ENCODE results near the gene NKX6-2. TPM values are rescaled to one million over a fixed set of nuclear protein-coding genes. Genes with fewer than 3 reads are reported as not detected.

NKX6-2 gene
- total and polyA plus RNA-seq, 2 donors from 2014 or later = 2.5 TPM; not detected in 1

GRCh38 chr10:132828681-132829080 lies 42.7 kb upstream of the NKX6-2 start:
- FAIRE-seq (no peak), DNase-seq (no peak)
- H3K36me3 ChIP-seq (ENCODE audit: control insufficient read depth in 2 of 3, insufficient read depth in 3 of 3, low read length in 3 of 3) = no peaks in the 10 kb centered on the region
- H3K27ac ChIP-seq (ENCODE audit: low read depth in 2 of 2, low read length in 2 of 2) = no peak overlapping the region
- no peak for TF ChIP-seq CTCF (IDR thresholded peaks at IDR 0.05; ENCODE audit: borderline replicate concordance, extremely low read depth, insufficient read depth)
- peaks cover 0 to 2% (median 0%) of the 10 kb centered on the region in 3 donors for H3K9me3 ChIP-seq (ENCODE audit: control insufficient read depth in 2 of 3, insufficient read depth in 1 of 3, low read length in 3 of 3)
- H3K4me1 ChIP-seq (ENCODE audit: control insufficient read depth in 2 of 3, insufficient read depth in 2 of 3, low read depth in 1 of 3, low read length in 3 of 3) = no peaks in the 10 kb centered on the region
- no peak overlapping the region for H3K4me3 ChIP-seq (ENCODE audit: low read length in 3 of 3)
- H3K27me3 ChIP-seq (ENCODE audit: control insufficient read depth, insufficient read depth, low read length) = peaks cover 2% of the 10 kb centered on the region
- H3K9ac ChIP-seq (ENCODE audit: low read length in 3 of 3) = no peak overlapping the region
- intact Hi-C loops (cut with DNase I) = no loop called here

- H3K27me3 ChIP-seq (ENCODE audit: control insufficient read depth, insufficient read depth, low read length) = peaks cover 2% of the 10 kb centered on the region
These were observed 42.1 kb upstream of the NKX6-2 start for GRCh38 chr10:132827861-132828539.

GRCh38 chr10:132827423-132827789 lies 41.5 kb upstream of the NKX6-2 start:
- no peak for FAIRE-seq
- DNase-seq = no peak
- intact Hi-C loops (cut with DNase I) = no loop called here

More at GRCh38 chr10:132827861-132828539, 42.1 kb upstream of the NKX6-2 start:
- FAIRE-seq (no peak), DNase-seq (no peak)
- no peak overlapping the region for H3K27ac ChIP-seq (ENCODE audit: low read depth in 2 of 2, low read length in 2 of 2)
- no peak for TF ChIP-seq CTCF (IDR thresholded peaks at IDR 0.05; ENCODE audit: borderline replicate concordance, extremely low read depth, insufficient read depth)
- no peaks in the 10 kb centered on the region for H3K4me1 ChIP-seq (ENCODE audit: control insufficient read depth in 2 of 3, insufficient read depth in 2 of 3, low read depth in 1 of 3, low read length in 3 of 3)
- intact Hi-C loops (cut with DNase I) = no loop called here
- no peaks in the 10 kb centered on the region for H3K36me3 ChIP-seq (ENCODE audit: control insufficient read depth in 2 of 3, insufficient read depth in 3 of 3, low read length in 3 of 3)
- peaks cover 0 to 2% (median 0%) of the 10 kb centered on the region in 3 donors for H3K9me3 ChIP-seq (ENCODE audit: control insufficient read depth in 2 of 3, insufficient read depth in 1 of 3, low read length in 3 of 3)
- H3K9ac ChIP-seq (ENCODE audit: low read length in 3 of 3) = no peak overlapping the region
- H3K4me3 ChIP-seq (ENCODE audit: low read length in 3 of 3) = no peak overlapping the region

More at GRCh38 chr10:132827423-132827789, 41.5 kb upstream of the NKX6-2 start:
- Histone ChIP-seq H3K9ac (ENCODE audit: low read length in 3 of 3) (no peak overlapping the region), H3K4me3 (ENCODE audit: low read length in 3 of 3) (no peak overlapping the region), H3K36me3 (ENCODE audit: control insufficient read depth in 2 of 3, insufficient read depth in 3 of 3, low read length in 3 of 3) (no peaks in the 10 kb centered on the region), H3K4me1 (ENCODE audit: control insufficient read depth in 2 of 3, insufficient read depth in 2 of 3, low read depth in 1 of 3, low read length in 3 of 3) (no peaks in the 10 kb centered on the region), H3K27me3 (ENCODE audit: control insufficient read depth, insufficient read depth, low read length) (peaks cover 2% of the 10 kb centered on the region), H3K27ac (ENCODE audit: low read depth in 2 of 2, low read length in 2 of 2) (no peak overlapping the region), H3K9me3 (ENCODE audit: control insufficient read depth in 2 of 3, insufficient read depth in 1 of 3, low read length in 3 of 3) (peaks cover 0 to 2% (median 0%) of the 10 kb centered on the region in 3 donors)
- TF ChIP-seq CTCF (IDR thresholded peaks at IDR 0.05; ENCODE audit: borderline replicate concordance, extremely low read depth, insufficient read depth) = no peak
